ENCODE data around the gene CNIH3. TPM values are rescaled to one million over a fixed set of nuclear protein-coding genes. Genes with fewer than 3 reads are reported as not detected.

CNIH3 gene
- polyA plus RNA-seq, 3 donors = 1.6 to 3.1 (median 2.2) TPM

DNA sequence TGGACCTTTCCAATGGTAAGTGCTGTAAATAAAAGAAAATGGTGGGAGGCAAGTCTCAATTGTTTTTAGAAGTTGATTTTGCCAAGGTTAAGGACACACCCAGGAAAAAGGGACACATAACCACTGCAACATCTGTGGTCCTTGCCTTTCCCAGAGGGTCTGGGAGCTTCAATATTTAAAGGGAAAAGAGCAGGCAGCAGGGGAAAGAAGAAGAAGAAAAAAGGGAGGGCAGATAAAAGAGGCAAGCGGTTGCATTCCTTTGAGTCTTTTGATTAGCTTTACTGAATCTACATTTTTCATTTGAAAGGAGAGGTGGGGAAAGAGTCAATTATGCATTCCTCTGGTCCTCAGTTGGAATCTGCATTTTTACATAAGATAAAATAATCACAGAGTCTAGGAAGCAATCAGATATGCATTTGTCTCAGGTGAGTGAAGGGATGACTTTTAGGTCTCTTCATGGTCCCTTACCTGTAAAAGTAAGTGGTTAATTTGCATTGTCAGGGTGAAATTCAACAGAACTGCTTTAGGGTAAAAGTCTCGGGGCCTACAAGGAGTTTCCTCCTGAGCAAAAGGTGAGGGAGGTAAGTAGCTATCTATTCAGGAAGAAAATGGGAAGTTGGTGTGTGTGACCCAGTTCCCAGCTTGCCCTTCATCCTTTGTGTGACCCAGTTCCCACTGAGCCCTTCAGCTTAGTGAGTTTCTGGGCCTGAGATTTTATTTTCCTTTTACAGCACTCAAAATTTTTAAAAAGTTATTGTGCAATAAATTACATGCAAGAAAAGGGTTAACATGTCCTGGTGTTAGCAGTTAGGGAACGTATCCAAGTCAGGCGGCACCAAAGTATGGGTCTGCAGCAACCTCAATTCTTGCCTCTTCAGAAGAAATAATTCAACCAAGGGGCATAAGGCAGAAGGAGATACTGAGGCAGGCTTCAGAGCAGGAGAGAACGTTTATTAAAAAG is 8.6 kb upstream of the CNIH3 start:
- no peak overlapping the region for H3K27ac ChIP-seq (ENCODE audit: low read depth, low read length)
- 58 to 66% (median 60%) methylated on average over 5 of the region's 5 CpGs for WGBS, 3 donors

DNA sequence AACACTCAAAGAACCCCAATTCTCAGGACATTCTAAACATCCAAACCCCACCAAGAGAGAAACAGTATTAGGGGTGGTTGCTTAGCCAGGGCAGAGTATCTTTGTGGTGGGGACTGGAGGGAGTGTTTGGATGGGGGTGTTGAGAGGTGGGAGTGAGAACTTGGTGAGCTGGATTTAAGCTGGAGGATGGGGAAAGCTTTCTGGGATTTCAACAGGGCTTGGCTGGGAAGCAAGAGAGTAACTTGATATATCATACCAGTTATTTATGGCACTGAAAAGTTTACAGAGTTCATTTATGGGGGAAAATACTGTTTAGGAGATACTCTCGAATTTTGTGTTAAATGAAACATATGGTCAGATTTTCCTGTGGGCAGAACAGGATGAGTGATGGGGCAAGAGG is 6.8 kb upstream of the CNIH3 start:
- WGBS, 3 donors = 50 to 76% (median 52%) methylated on average over 1 of the region's 1 CpG
- no peak overlapping the region for H3K27ac ChIP-seq (ENCODE audit: low read depth, low read length)

DNA sequence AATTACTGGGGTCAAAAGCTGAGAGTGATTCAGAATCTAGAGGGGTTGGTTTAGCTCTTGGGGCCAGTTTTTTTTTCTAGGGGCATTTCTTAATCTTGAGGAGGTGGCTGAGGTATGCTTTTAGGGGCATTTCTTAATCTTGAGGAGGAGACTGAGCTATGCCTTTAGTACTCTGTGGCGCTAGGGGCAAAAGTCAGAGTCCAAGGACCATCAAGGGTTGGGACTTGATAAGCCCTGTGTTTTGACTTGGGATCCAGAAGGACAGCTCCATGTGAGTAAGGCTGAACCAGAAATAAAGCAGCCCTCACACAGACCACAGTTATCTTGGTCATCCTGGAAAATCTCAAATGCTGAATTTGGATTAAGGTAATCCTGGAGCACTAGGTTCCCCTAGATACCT is 3.9 kb upstream of the CNIH3 start:
- WGBS, 3 donors = 92 to 100% (median 98%) methylated on average over 1 of the region's 1 CpG
- no peak overlapping the region for H3K27ac ChIP-seq (ENCODE audit: low read depth, low read length)

DNA sequence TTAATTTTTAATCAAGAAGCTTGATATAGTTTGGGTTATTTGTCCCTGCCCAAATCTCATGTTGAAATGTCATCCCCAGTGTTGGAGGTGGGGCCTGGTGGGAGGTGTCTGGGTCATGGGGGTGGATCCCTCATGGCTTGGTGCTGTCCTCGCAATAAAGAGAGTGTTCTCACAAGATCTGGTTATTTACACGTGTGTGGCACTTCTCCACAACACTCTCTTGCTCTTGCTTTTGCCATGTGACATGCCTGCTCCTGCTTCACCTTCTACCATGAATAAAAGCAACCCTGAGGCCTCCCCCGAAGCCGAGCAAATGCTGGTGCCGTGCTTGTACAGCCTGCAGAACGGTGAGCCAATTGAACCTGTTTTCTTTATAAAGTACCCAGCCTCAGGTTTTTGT is 2.6 kb upstream of the CNIH3 start:
- no peak overlapping the region for H3K27ac ChIP-seq (ENCODE audit: low read depth, low read length)
- 91 to 97% (median 95%) methylated on average over 6 of the region's 6 CpGs for WGBS, 3 donors

DNA sequence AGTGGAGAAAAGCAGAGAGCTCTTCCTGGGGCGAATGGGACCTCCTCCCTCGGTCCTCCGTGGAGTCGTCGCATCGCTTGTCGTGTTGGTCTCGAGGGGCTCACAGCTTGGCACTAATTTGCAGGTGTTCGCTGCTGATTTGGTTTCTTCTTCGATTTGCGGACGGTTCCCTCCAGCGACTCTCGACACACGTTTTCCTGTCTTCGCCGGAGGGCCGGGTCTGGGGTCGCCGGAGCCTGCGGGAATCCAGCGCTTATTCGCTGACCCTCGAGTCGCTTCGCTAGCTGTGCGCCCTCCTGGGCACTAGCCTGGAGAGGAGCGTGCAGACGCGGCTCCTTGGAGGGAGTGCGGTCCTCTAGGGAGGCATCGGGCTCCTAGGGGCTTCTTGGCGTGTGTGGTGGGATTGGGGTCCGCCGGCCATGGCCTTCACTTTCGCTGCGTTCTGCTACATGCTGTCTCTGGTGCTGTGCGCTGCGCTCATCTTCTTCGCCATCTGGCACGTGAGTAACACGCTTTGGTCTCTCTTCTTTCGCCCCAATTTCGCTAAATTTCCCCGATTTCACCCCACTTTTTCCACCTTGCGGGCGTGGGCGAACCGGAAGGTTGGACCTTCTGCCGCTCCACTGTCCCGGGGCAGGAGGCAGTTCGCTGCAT is 766 bp downstream of the CNIH3 start:
- H3K27ac ChIP-seq (ENCODE audit: low read depth, low read length) = no peak overlapping the region
- 1 to 4% (median 3%) methylated on average over 52 of the region's 52 CpGs for WGBS, 3 donors

DNA sequence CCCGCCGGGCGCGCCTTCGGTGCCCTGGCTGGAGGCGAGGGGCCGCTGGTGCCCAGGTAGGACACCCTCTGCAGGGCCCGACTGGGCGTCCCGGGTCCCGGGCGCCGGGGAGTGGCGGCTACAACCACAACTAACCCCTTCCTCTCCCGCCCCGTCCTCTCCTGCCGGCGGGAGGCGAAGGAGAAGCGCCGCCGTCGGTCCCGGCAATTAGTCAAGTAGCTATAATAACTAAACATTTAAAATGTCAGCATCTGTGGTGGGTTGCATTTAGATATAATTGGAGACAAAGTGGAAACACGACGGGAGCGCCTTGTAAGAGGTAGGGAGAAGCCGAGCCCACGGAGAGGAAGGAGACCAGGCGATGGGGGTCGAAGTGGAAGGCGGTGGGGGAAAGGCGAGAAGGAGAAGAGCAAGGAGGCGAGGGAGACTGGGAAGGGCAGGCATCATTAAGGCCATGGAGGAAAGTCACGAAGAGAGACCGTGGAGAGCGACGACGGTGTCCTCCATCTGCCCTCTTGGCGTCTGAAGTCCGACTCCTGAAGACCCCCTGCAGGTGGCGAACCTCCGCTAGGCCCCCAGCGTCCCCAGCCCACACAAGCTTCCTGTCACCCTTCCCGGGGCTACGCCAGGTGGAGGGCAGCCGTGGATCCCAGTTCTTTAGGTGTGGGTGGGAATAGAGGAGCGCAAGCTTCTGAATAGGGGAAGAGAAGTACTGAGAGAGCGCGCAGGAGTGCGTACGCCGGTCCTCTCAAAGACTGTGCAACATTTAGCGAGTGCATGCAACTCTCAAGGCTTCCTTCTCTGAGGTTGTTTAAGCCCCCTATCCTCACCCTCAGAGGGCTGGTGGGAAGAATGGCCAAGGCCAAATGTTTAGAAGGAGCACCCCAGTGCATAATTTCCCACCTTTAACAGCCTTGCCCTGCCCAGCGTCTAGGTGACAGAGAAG is 1.6 kb downstream of the CNIH3 start:
- 7 to 11% (median 7%) methylated on average over 54 to 55 of the region's 55 CpGs for WGBS, 3 donors
- no peak overlapping the region for H3K27ac ChIP-seq (ENCODE audit: low read depth, low read length)

DNA sequence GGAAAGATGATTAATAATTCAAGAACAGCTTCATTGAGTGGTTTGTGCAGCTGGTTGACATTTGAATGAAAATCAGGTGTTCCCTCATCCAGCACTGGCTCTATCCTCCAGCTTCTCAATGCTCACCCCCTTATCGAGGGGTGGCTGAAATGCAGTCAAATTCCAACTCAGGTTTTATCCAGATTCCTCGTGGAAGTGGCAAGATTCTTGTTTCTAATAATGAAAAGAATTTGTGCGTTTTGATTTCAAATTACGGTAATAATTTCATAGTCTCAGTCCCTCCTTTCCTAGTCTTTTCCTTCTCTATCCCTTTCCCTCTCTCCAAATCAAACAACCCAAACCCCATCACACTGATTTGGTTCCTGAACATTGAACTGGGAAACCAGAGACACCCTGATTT is 3.1 kb downstream of the CNIH3 start:
- WGBS, 3 donors = 70 to 88% (median 78%) methylated on average over 4 of the region's 4 CpGs
- H3K27ac ChIP-seq (ENCODE audit: low read depth, low read length) = no peak overlapping the region

DNA sequence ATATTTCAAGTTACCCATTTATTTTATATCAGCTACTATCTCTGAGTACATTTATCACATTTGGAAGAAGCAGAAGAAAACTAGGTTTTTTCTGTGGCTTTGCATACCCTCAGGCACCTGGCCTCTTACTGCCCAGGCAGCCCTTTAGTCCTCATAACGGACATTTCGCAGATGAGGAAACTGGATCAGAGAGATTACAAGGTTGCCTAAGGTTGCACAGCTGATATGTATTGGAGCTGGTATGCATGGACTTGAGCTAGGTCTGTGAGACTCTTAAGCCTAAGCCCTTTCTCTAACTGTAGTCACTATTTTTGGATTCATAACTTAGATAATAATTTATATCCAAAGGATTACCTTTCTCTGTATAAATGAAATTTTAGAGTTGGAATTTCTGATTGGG is 4.0 kb downstream of the CNIH3 start:
- 43 to 92% (median 70%) methylated on average over 2 of the region's 2 CpGs for WGBS, 3 donors

DNA sequence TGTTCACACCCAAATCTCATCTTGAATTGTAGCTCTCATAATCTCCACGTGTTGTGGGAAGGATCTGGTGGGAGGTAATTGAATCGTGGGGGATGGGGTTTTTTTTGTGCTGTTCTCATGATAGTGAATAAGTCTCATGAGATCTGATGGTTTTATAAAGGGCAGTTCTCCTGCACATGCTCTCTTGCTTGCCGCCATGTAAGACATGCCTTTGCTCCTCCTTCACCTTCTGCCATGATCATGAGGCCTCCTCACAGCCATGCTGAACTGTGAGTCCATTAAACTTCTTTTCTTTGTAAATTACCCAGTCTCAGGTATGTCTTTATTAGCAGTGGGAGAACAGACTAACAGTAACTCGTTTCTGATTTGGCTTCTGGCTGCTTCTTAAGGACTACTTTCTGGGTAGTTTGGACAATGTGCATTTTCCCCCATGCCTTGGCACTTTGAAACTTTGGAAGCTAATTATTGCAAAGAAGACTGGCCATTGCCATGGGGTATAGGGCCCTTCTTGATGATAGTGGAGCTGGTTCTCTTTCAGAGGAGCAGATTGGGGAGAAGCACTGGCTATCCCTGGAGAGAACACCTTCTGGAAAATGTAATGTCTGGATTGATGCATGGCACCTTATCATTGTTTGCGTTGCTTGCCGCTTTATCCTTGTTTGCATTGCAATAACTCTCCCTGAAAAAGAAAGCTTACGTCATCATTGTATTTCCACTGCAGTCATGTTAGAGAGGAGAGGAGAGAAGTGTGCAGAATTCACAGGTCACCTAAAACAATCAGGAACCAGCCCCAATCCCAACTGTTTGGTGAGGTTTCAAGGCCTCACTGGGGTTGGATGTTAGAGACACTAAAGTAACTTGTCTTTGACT is 5.9 kb downstream of the CNIH3 start:
- 56 to 87% (median 80%) methylated on average over 7 of the region's 7 CpGs for WGBS, 3 donors
- H3K27ac ChIP-seq (ENCODE audit: low read depth, low read length) = no peak overlapping the region

More for the DNA sequence above, 4.0 kb downstream of the CNIH3 start:
- no peak overlapping the region for H3K27ac ChIP-seq (ENCODE audit: low read depth, low read length)

DNA sequence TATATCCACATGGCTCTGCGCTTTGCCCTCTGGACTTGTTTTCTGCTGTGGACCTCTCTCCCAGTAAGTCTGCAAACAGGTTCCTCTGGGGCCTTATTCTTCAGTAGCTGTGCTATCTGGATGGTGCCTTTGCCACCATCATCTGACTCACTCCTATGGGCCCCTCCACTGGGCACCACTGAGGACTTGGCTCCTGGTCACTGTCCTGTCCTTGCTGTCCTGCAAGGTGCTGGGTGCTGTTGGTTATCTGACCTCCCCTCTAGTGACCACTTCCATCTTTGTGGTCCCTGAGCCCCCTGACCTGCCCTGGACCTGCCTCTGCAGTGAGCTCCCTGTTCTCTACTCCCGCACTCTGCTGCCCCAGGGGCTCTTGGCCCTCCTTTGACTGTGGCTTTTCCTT is 6.7 kb downstream of the CNIH3 start:
- H3K27ac ChIP-seq (ENCODE audit: low read depth, low read length) = no peak overlapping the region
- whole genome bisulfite sequencing, 3 donors = 89 to 97% (median 91%) methylated on average over 2 of the region's 2 CpGs

DNA sequence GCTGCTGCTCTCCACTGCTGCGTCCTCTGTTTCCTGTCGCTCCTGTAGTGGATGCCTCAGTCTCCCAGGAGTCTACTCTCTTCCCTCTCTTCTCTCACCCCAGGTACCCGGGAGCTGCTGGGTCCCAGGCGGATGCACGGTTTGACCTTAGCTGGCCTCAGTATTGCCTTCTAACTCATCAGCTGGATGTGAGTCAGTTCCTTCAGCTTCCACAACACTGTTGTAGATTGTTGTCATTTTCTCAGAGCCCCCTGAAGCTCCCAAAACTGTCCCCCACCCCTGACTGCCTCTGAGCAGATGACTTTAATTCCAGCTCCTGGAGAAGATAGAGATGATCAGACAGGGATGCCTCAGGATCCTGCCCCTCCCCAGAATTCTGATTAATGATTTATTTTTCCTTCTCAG is 7.2 kb downstream of the CNIH3 start:
- WGBS, 3 donors = 63 to 88% (median 63%) methylated on average over 5 of the region's 5 CpGs
- H3K27ac ChIP-seq (ENCODE audit: low read depth, low read length) = no peak overlapping the region

DNA sequence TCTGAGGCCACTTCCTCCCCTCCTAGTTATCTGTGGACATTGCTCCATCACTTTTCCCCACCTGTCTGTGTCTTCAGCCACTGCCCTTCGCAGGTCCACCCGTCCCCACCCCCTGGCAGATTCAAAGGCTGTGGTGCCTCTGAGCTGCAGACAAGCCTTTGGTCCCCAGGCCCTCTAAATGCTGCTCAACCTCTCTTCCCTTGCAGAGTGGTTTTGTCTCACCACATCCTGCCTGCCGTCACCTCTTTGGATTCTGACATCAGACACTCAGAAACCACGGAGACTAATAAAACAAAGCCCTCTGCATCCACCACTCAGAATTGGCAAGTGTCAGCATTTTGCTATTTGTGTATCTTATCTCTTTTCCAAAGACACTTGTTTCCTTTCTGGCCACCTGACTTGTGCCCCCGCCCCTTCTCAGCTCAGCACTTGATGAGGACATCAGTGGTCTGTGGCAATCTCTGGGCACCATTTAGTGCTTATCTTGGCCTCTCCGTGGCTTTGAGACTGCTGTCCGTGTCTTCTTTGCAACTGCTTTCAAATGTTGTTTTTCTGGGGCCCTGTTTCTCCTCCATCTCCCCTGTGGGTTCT is 7.7 kb downstream of the CNIH3 start:
- H3K27ac ChIP-seq (ENCODE audit: low read depth, low read length) = no peak overlapping the region
- WGBS, 3 donors = 35 to 52% (median 47%) methylated on average over 7 of the region's 7 CpGs

DNA sequence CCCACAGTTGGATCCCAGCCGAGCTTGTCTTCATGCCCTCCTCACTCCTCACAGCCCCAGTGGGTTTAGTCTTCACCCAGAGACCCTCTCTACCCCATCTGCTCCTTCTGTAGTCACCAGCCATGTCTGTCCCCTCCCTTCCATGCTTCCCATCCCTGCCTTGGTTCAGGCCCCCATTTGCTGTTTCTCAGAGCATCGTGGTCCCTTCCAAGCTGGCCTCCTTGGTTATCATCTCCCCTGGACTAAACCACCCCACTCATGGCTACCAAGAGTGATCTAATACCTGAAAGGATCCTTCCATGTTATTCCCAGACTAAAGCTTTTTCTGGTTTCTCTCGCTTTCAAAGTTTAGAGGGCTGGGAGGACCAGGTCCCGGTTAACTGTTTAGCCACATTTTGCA is 8.3 kb downstream of the CNIH3 start:
- H3K27ac ChIP-seq (ENCODE audit: low read depth, low read length) = no peak overlapping the region
- WGBS, 3 donors = 88 to 96% (median 93%) methylated on average over 4 of the region's 4 CpGs

DNA sequence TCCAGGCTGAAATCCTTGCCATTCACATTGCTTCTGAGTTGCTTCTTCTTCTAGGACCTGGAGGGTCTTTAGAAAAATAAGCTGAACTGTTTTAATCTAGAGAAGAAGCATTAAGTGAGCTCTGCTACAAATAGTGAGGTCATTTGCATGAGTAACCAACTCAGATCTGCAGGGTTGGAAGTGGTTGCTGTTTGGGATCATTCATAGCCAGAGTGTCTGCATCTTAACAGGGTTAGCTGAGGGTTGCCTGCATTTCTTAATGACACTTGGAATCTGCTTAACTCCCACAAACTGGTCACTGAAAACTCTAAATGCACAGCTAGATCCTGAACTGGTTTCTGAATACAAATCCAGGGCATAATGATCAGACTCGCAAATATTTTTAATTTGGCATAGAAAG is 9.9 kb downstream of the CNIH3 start:
- WGBS, 3 donors = 74 to 83% (median 75%) methylated on average over 1 of the region's 1 CpG
- no peak overlapping the region for H3K27ac ChIP-seq (ENCODE audit: low read depth, low read length)

DNA sequence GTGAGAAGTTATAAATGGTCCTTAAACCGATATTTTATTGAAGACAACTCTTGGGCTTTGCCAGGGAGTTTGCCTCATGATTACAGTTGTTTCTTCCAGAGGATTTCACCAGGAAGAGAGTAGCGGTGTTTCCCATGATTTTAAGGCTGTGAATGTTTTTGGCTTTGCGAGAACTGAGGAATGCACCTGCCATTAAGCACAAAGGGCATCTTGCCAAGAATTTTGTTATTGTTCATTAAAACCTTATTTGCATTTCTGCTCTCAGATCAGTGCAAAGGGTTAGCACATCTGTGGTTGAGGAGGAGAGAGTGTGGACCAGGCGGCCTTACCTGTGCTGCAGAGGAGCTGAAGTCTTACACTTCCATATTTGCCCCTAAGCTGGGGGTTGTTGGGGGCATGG is 13.8 kb downstream of the CNIH3 start:
- WGBS, 3 donors = 61 to 80% (median 76%) methylated on average over 4 of the region's 4 CpGs
- no peak overlapping the region for H3K27ac ChIP-seq (ENCODE audit: low read depth, low read length)

DNA sequence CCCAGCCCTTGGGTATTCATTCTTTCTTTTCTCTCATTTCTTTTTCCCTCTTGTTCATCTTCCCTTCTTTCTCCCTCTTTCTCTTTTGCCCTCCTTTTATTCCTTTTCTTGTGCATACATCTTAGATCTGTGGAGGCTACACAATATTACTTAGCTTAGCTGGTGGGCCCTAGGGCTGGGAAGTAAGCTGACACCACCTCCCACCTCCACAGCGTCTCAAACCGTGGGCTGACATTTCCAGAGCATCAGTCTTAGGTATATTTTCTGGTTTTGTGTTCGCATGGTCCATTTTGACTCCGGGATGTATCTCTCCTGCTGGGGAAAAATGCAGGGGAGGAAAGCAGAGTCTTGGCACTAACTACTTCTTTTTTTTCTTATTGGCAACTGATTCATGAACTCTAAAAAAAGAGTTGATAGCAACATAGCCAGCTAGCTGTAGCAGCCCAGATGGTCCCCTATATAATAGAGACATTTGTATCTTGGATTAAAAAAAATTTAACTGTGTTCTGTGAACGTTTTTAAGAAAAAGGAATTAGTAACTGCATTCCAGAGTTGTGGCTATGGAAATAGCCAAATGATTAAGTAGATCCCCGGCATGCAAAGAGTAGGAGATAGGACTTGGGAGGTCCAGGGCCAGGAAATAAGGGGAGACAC is 15.5 kb downstream of the CNIH3 start:
- H3K27ac ChIP-seq (ENCODE audit: low read depth, low read length) = no peak overlapping the region
- 48 to 55% (median 54%) methylated on average over 6 of the region's 6 CpGs for WGBS, 3 donors

DNA sequence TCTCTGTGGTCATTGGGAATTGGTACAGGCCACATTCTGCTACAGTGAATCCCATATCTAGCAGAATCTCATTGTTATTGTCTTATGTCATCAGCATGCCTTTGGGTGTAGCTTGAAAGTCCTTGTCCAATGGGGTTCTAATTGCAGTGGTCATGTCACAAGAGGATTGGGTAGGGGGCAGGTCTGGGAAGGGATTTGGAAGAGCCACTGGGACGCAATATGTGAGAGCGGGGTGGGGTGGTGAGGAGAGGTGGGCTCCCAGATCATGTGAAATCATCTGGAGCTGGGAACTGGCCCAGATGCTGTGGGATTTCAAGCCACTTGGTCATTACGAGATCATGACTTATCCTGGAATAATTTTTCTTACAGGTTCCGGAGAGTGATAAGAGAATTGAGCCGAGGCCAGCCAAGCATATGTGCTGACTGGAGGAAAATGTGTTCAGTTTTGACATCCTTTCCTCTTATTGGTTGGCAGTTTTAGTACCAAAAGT is 16.3 kb downstream of the CNIH3 start:
- WGBS, 3 donors = 44 to 75% (median 74%) methylated on average over 5 of the region's 5 CpGs
- H3K27ac ChIP-seq (ENCODE audit: low read depth, low read length) = no peak overlapping the region

Measured in adipose tissue (tissue), 3 donors.